ENCODE measurements around the gene STMND1.

STMND1 gene

DNA sequence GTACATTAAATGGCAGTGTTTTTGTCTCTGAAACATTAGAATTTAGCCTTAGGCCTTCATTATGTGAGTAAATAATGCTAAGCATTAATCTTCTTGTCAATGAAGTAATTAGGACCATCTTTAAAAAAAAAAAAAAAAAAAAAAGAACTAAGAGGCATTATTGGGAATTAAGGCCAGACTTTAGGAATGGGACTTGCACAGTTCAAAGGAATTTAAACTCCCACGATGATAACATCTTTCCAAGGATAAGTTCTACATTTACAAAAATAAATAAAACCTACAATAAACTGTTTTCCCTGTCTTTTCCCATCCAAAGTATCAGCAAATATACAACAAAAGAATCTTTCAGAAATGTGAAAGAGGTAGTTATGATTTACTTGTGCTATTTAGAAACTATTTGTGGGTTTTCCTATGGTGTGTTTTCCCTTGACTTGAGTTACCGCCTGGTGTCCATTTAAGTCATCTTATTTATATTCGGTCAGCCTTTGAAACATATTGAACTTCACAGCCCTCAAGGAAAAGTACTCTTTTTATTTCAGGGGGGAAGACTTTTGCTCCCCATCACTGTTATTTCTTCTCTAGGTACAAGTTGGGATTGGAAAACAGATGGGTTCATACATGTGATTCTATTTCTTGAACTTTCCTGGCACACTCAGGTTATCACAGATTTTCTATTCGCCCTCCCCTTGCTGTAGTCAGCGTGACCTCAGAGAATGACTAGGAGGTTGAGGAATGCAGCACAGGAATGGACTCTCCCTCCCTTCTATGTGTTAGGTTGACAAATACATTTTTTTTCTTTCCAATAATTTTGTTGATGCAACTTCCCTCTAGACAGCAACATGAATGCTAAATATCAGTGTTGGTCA lies 13.6 kb downstream of the STMND1 start:
- Histone ChIP-seq H3K4me1 (ENCODE audit: insufficient read depth, low read length) (peaks cover 13% of the 10 kb centered on the region; the same call in 1 of the 2 replicates), H3K36me3 (ENCODE audit: insufficient read depth, low read length) (no peaks in the 10 kb centered on the region), H3K9me3 (ENCODE audit: control insufficient read depth, insufficient read depth, low read length) (no peaks in the 10 kb centered on the region), H3K9ac (ENCODE audit: low read depth, low read length) (no peak overlapping the region)

DNA sequence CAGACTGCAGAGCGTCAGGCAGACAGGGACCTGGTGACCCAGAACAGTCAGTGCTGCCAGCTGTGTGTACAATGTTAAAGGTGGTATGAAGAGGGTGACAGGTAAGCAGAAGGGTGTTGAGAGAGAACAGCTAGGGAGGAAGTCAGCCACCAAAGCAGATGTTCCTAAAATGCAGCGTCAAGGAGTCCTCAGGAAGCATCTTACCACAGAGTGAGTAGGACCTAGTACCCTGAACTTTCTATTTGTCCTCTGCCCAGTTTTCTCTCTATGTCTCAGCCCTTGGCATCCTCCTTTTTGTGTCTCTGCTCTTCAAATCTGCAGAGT lies 14.2 kb downstream of the STMND1 start:
- no peak overlapping the region for H3K9ac ChIP-seq (ENCODE audit: low read depth, low read length)
- H3K4me1 ChIP-seq (ENCODE audit: insufficient read depth, low read length): peaks cover 13% of the 10 kb centered on the region; the same call in 1 of the 2 replicates
- H3K36me3 ChIP-seq (ENCODE audit: insufficient read depth, low read length): no peaks in the 10 kb centered on the region
- no peaks in the 10 kb centered on the region for H3K9me3 ChIP-seq (ENCODE audit: control insufficient read depth, insufficient read depth, low read length)

DNA sequence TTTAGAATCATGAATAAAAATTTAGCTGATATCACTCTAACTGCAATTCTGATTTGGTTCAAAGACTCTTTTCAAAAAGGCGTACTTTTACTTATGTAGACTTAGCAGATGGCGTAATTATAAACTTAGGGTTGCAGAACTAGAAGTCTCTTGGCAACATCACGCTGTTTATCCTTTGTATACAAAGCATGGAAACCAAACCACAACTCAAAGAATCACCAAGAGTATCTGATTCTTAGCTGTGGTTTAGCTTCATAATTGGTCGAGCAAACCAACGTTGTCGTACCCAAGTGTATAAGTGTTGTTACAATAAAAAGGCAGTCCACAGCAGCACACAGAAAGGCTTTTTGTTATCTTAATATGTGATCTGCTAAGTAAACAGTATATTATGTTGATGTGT lies 18.2 kb downstream of the STMND1 start:
- H3K4me1 ChIP-seq (ENCODE audit: insufficient read depth, low read length): peaks cover 9% of the 10 kb centered on the region
- no peaks in the 10 kb centered on the region for H3K36me3 ChIP-seq (ENCODE audit: insufficient read depth, low read length)
- no peaks in the 10 kb centered on the region for H3K9me3 ChIP-seq (ENCODE audit: control insufficient read depth, insufficient read depth, low read length)
- H3K9ac ChIP-seq (ENCODE audit: low read depth, low read length): no peak overlapping the region

DNA sequence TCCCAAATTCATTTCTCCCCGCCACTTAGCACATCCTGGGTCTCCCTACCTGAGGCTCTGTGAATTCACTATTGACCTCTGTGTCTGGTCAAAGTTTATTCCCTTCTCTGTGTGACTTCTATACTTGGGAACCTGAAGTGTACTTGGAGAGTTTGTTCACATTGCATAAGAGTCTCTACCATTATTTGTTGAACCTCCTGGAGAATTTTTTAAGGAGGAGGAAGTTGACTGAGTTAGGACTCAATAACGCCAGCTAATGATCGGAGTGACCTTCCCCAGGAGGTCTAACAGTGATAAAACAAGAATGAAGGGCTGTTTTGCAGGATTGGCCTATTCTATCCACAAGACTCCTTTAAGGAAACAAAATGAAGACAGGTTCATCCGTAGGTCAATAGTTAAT lies 23.6 kb downstream of the STMND1 start:
- H3K4me1 ChIP-seq (ENCODE audit: insufficient read depth, low read length): no peaks in the 10 kb centered on the region; the same call in 1 of the 2 replicates
- H3K9me3 ChIP-seq (ENCODE audit: control insufficient read depth, insufficient read depth, low read length): no peaks in the 10 kb centered on the region
- no peak overlapping the region for H3K9ac ChIP-seq (ENCODE audit: low read depth, low read length)
- H3K36me3 ChIP-seq (ENCODE audit: insufficient read depth, low read length): no peaks in the 10 kb centered on the region

DNA sequence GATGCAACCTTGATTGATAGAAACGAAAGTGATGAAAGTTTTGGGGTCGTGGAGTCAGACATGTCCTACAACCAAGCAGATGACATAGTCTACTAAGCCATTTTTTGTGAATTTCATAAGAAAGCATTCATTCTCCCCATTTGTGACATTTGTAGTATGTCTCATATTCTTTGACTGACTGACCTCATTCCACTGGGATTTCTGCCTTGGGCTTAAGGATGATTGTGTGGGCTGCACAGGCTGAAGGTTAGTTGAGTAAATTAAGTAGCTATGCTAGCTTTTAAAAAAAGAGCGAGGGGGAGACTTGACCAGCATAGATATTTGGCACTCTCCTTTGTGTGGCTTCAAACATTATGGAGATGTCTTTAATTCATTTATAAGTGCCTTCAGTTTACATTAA lies 28.9 kb downstream of the STMND1 start:
- H3K9me3 ChIP-seq (ENCODE audit: control insufficient read depth, insufficient read depth, low read length): no peaks in the 10 kb centered on the region; the same call in 1 of the 2 replicates
- H3K36me3 ChIP-seq (ENCODE audit: insufficient read depth, low read length): no peaks in the 10 kb centered on the region
- H3K4me1 ChIP-seq (ENCODE audit: insufficient read depth, low read length): no peaks in the 10 kb centered on the region
- H3K9ac ChIP-seq (ENCODE audit: low read depth, low read length): no peak overlapping the region

DNA sequence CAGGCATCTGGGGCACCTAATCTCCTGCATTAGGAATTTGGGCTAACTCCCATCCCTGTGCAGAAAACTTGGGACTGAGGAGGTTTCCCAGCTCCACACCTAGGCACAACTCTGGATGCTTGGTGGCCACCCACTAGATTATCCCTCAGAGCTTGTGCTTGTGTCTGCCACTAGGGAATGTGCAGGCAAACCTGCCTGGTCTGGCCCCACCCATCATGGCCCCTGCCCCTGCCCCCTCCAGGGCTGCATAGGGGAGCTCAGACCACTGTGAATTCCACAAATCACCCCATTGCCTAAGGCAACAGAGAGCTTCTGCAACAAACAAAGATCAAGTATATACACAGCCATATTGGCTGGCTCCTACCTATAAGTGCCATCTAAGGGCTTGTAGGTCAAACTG lies 31.1 kb downstream of the STMND1 start:
- no peak overlapping the region for H3K9ac ChIP-seq (ENCODE audit: low read depth, low read length)
- no peaks in the 10 kb centered on the region; the same call in 1 of the 2 replicates for H3K9me3 ChIP-seq (ENCODE audit: control insufficient read depth, insufficient read depth, low read length)
- H3K36me3 ChIP-seq (ENCODE audit: insufficient read depth, low read length): no peaks in the 10 kb centered on the region
- no peaks in the 10 kb centered on the region for H3K4me1 ChIP-seq (ENCODE audit: insufficient read depth, low read length)

DNA sequence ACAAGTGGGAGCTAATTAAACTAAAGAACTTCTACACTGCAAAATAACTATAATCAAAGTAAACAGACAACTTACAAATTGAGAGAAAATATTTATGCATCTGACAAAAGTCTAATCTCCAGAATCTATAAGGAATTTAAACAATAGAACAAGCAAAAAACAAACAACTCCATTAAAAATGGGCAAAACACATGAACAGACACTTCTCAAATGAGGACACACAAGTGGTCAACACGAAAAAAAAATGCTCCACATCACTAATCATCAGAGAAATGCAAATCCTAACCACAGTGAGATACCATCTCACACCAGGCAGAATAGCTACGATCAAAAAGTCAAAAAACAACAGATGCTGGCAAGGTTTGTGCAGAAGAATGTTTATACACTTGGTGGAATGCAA lies 36.2 kb downstream of the STMND1 start:
- H3K4me1 ChIP-seq (ENCODE audit: insufficient read depth, low read length): no peaks in the 10 kb centered on the region

DNA sequence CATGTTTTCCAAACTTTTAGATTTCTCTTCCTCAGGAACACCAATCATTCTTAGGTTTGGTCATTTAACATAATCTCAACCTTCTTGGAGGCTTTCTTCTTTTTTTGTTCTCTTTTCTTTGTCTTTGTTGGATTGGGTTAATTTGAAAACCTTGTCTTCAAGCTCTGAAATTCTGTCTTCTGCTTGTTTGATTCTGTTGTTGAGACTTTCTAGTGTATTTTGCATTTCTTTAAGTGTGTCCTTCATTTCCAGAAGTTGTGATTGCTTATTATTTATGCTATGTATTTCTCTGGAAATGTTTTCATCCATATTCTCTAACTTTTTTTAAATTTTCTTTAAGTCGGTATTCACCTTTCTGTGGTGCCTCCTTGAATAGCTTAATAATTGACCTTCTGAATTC lies 42.2 kb downstream of the STMND1 start:
- Histone ChIP-seq H3K36me3 (ENCODE audit: insufficient read depth, low read length) (no peaks in the 10 kb centered on the region), H3K4me1 (ENCODE audit: insufficient read depth, low read length) (no peaks in the 10 kb centered on the region), H3K9me3 (ENCODE audit: control insufficient read depth, insufficient read depth, low read length) (no peaks in the 10 kb centered on the region), H3K9ac (ENCODE audit: low read depth, low read length) (no peak overlapping the region)

More for the DNA sequence above, 36.2 kb downstream of the STMND1 start:
- H3K36me3 ChIP-seq (ENCODE audit: insufficient read depth, low read length): no peaks in the 10 kb centered on the region
- no peaks in the 10 kb centered on the region; the same call in 1 of the 2 replicates for H3K9me3 ChIP-seq (ENCODE audit: control insufficient read depth, insufficient read depth, low read length)
- H3K9ac ChIP-seq (ENCODE audit: low read depth, low read length): no peak overlapping the region

DNA sequence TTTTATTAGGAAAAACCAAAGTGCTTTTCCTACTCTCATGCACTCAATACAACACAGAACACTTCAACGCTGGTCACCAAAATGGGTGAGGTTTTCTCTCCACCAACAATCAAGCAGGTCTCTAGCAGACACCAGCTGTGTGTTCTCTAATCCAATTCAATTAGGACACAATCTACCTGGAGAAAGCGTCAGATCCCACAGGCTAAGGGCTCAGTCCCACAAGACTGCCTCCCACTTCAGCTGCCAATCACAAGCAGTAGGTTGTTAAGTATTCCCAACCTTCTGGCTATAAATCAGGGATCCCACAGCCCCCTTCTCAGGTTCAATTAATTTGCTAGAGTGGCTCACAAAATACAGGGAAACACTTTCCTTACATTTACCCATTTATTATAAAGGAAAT lies 47.7 kb downstream of the STMND1 start:
- no peaks in the 10 kb centered on the region for H3K4me1 ChIP-seq (ENCODE audit: insufficient read depth, low read length)
- H3K9me3 ChIP-seq (ENCODE audit: control insufficient read depth, insufficient read depth, low read length): no peaks in the 10 kb centered on the region
- no peak overlapping the region for H3K9ac ChIP-seq (ENCODE audit: low read depth, low read length)
- no peaks in the 10 kb centered on the region for H3K36me3 ChIP-seq (ENCODE audit: insufficient read depth, low read length)

DNA sequence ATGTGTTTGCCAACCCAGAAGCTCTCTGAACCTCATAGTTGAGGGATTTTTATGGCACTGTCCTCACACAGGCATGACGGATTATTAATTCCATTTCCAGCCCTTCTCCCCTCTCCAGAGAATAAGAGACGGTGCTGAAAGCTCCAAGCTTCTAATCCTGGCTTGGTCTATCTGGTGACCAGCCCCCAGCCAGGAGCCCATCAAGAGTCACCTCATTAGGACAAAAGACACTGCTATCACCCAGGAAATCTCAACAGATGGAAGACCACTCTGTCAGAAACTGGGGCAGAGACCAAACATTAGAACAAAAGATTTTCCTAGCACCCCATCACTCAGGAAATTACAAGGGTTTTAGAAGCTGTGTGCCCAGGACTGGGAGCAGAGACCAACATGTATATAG lies 48.2 kb downstream of the STMND1 start:
- Histone ChIP-seq H3K9ac (ENCODE audit: low read depth, low read length) (no peak overlapping the region), H3K9me3 (ENCODE audit: control insufficient read depth, insufficient read depth, low read length) (no peaks in the 10 kb centered on the region), H3K4me1 (ENCODE audit: insufficient read depth, low read length) (no peaks in the 10 kb centered on the region), H3K36me3 (ENCODE audit: insufficient read depth, low read length) (no peaks in the 10 kb centered on the region)

DNA sequence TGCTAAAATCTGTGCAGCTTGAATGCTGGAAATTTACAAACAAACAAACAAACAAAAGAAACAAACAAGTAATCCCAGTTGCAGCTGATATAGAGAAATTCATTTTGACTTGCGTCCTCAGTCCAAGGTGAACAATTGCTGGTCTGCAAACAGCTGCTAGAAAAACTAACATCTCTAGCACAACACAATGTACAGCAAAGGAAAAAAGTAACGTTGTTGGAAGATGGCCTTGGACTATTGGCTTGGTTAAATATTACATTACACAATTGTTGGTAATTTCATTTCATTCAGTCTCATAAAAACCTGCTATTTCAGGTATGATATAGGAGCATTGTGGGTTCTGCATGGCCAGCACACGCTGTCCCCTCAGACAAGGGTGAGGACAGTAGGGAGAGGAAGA lies 50.0 kb downstream of the STMND1 start:
- Histone ChIP-seq H3K9me3 (ENCODE audit: control insufficient read depth, insufficient read depth, low read length) (no peaks in the 10 kb centered on the region), H3K4me1 (ENCODE audit: insufficient read depth, low read length) (no peaks in the 10 kb centered on the region), H3K9ac (ENCODE audit: low read depth, low read length) (no peak overlapping the region), H3K36me3 (ENCODE audit: insufficient read depth, low read length) (no peaks in the 10 kb centered on the region)

DNA sequence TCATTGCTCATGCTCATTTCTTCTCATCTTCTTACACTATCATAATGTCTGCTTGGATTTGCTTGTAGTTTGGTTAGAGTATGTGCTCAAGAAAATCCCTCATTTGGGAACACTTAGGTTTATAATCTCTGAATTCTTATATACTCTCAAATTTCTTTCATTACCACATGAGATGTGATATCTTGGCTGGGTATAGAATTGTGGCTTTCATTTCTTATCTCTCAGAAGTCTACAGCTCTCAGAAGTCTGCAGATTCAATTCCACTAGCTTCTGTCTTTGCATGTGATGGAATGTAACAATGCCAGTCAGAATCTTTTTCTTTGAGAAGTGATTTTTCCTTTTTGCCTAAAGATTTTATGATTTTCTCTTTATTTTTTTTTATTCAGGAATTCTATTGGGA lies 50.9 kb downstream of the STMND1 start:
- Histone ChIP-seq H3K9me3 (ENCODE audit: control insufficient read depth, insufficient read depth, low read length) (no peaks in the 10 kb centered on the region), H3K9ac (ENCODE audit: low read depth, low read length) (no peak overlapping the region), H3K36me3 (ENCODE audit: insufficient read depth, low read length) (no peaks in the 10 kb centered on the region), H3K4me1 (ENCODE audit: insufficient read depth, low read length) (no peaks in the 10 kb centered on the region)

DNA sequence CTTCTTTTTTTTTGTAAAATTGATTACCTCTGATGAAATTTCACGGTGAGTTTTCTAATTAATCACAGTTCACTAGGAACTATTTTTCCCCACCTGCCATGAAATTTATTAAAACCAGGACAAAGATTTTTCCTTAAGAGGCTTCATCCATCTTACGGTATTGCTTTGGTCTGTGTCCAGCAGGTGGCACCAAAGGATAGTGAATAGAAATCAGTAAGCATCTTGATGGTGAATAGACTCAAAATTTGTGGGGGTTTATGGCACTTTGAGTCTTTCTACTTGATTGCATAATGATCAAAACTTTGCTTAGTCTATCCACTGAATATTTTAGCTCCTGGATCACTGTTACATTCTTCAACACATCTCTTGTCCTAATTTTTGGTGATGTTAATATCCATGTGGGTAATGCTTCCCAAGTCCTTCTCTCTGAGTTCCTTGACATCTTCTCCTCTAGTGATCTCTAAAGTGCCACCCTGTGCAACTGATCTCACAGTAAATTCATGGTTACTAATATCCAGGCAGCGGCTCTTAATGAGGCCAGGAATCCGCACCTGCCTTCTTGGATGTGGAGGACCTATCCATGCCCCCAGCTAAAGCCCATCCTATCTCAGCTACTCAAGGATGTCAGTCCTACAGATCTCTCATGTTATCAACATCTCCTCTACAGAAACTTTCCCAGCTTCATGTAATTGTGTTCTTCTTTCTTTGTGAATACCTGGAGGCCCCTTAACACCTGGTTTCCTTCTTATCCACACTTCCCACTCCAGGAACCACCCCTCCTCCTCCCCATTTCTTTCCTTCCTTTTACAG lies 54.5 kb downstream of the STMND1 start:
- Histone ChIP-seq H3K36me3 (ENCODE audit: insufficient read depth, low read length) (no peaks in the 10 kb centered on the region), H3K9me3 (ENCODE audit: control insufficient read depth, insufficient read depth, low read length) (no peaks in the 10 kb centered on the region), H3K9ac (ENCODE audit: low read depth, low read length) (no peak overlapping the region), H3K4me1 (ENCODE audit: insufficient read depth, low read length) (no peaks in the 10 kb centered on the region)

DNA sequence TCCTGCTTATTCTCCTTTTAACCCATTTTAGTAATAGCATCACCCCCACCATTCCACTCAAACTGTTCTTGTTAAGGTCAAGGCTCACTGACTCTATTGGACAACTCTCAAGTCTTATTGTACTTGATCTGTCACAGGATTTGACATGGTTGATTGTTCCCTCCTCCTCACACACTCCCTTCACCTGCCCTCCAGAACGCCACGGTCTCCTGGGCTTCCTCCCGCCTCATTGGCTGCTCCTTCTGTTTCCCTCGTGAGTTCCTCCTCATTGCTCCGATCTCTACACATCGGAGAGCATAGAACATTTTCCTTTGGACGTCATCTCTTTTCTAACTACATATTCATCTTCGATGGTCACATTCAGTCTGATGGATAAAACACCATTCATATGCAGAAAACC lies 55.1 kb downstream of the STMND1 start:
- Histone ChIP-seq H3K9me3 (ENCODE audit: control insufficient read depth, insufficient read depth, low read length) (no peaks in the 10 kb centered on the region), H3K9ac (ENCODE audit: low read depth, low read length) (no peak overlapping the region), H3K36me3 (ENCODE audit: insufficient read depth, low read length) (no peaks in the 10 kb centered on the region), H3K4me1 (ENCODE audit: insufficient read depth, low read length) (no peaks in the 10 kb centered on the region)

DNA sequence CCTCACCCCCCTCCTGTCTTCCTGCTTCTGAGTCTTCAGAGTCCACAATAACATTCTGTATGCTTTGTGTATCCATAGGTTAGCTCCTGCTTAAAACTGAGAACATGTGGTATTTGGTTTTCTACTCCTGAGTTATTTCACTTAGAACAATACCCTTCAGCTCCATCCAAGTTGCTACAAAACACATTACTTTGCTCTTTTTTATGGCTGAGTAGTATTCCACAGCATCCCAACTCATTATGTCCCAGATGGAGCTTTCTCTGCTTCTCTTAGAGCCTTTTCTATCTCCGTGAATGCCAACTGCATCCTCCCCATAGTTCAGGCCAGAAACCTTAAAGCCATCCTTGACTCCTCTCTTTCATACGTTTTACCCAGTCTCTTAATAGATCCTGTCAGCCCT lies 55.8 kb downstream of the STMND1 start:
- Histone ChIP-seq H3K9me3 (ENCODE audit: control insufficient read depth, insufficient read depth, low read length) (no peaks in the 10 kb centered on the region), H3K4me1 (ENCODE audit: insufficient read depth, low read length) (no peaks in the 10 kb centered on the region), H3K9ac (ENCODE audit: low read depth, low read length) (no peak overlapping the region), H3K36me3 (ENCODE audit: insufficient read depth, low read length) (no peaks in the 10 kb centered on the region)
